Trophoblast cell (in vitro differentiated cells and primary cell): ENCODE data around the gene CNTN4.

Experiments
- DNase-seq, 2 donors: peaks; one replicate each; pipeline ENCODE4 v3.0.0-alpha.2; 2016
- H2AFZ ChIP-seq: 2 replicates; pipeline ENCODE4 v1.6.1; 2013; ENCODE audit warnings: low read length, moderate library complexity, mild to moderate bottlenecking; ENCODE audit not compliant: insufficient read depth, poor library complexity
- H2AK5ac ChIP-seq: 2 replicates; pipeline ENCODE4 v1.6.1; 2013; ENCODE audit warnings: mild to moderate bottlenecking, low read length
- H2BK120ac ChIP-seq: 2 replicates; pipeline ENCODE4 v1.6.1; 2013; ENCODE audit warnings: low read length, mild to moderate bottlenecking, moderate library complexity; ENCODE audit not compliant: insufficient read depth, poor library complexity
- H2BK12ac ChIP-seq: 2 replicates; pipeline ENCODE4 v1.6.1; 2013; ENCODE audit warnings: mild to moderate bottlenecking, low read length, moderate library complexity
- H2BK5ac ChIP-seq: 2 replicates; pipeline ENCODE4 v1.6.1; 2013; ENCODE audit warnings: low read length, low read depth, moderate library complexity, mild to moderate bottlenecking; ENCODE audit not compliant: poor library complexity
- H3K14ac ChIP-seq: 2 replicates; pipeline ENCODE4 v1.6.1; 2013; ENCODE audit warnings: mild to moderate bottlenecking, low read length
- H3K18ac ChIP-seq: 2 replicates; pipeline ENCODE4 v1.6.1; 2013; ENCODE audit warnings: mild to moderate bottlenecking, low read length
- H3K23ac ChIP-seq: 2 replicates; pipeline ENCODE4 v1.6.1; 2013; ENCODE audit warnings: low read length
- H3K27ac ChIP-seq: 2 replicates; pipeline ENCODE4 v1.5.1; 2013; ENCODE audit warnings: low read depth, mild to moderate bottlenecking, inconsistent platforms, low read length, moderate library complexity
- H3K27me3 ChIP-seq: 2 replicates; pipeline ENCODE4 v1.6.1; 2013; ENCODE audit warnings: inconsistent platforms, mild to moderate bottlenecking, low read length, moderate library complexity; ENCODE audit not compliant: insufficient read depth
- H3K36me3 ChIP-seq, 2 experiments: 1 replicate in 1 of 2; 2 replicates in 1 of 2; pipeline ENCODE4 v1.6.1; 2013; ENCODE audit warnings: low read length in 2 of 2, mild to moderate bottlenecking in 2 of 2, moderate library complexity in 1 of 2; ENCODE audit not compliant: insufficient read depth in 2 of 2, control insufficient read depth in 1 of 2
- H3K4ac ChIP-seq: 2 replicates; pipeline ENCODE4 v1.6.1; 2013; ENCODE audit warnings: low read depth, mild to moderate bottlenecking, low read length, moderate library complexity
- H3K4me1 ChIP-seq, 2 experiments: 1 replicate in 1 of 2; 2 replicates in 1 of 2; pipeline ENCODE4 v1.6.1; 2013; ENCODE audit warnings: low read length in 2 of 2, mild to moderate bottlenecking in 2 of 2, moderate library complexity in 1 of 2; ENCODE audit not compliant: insufficient read depth in 2 of 2, control insufficient read depth in 1 of 2
- H3K4me2 ChIP-seq: 2 replicates; pipeline ENCODE4 v1.6.1; 2013; ENCODE audit warnings: inconsistent platforms, mild to moderate bottlenecking, low read length, moderate library complexity
- H3K4me3 ChIP-seq: 2 replicates; pipeline ENCODE4 v1.5.1; 2013; ENCODE audit warnings: mild to moderate bottlenecking, low read depth, low read length, inconsistent platforms
- H3K79me1 ChIP-seq: one replicate; pipeline ENCODE4 v1.6.1; 2013; ENCODE audit warnings: low read length
- H3K79me2 ChIP-seq: 2 replicates; pipeline ENCODE4 v1.6.1; 2013; ENCODE audit warnings: low read length, mild to moderate bottlenecking; ENCODE audit not compliant: control insufficient read depth, insufficient read depth, poor library complexity
- H3K9ac ChIP-seq: 2 replicates; pipeline ENCODE4 v1.6.1; 2013; ENCODE audit warnings: mild to moderate bottlenecking, low read length
- H3K9me3 ChIP-seq: 2 replicates; pipeline ENCODE4 v1.6.1; 2013; ENCODE audit warnings: low read depth, mild to moderate bottlenecking, control low read depth, inconsistent platforms, low read length; ENCODE audit not compliant: insufficient read depth
- H4K12ac ChIP-seq: 2 replicates; pipeline ENCODE4 v1.6.1; 2013; ENCODE audit warnings: low read depth, mild to moderate bottlenecking, low read length, moderate library complexity
- H4K8ac ChIP-seq: 2 replicates; pipeline ENCODE4 v1.6.1; 2013; ENCODE audit warnings: low read depth, mild to moderate bottlenecking, low read length, moderate library complexity
- H4K91ac ChIP-seq: one replicate; pipeline ENCODE4 v1.6.1; 2013; ENCODE audit warnings: low read depth, mild to moderate bottlenecking, low read length, moderate library complexity
- WGBS: extraction: QIAGEN DNeasy Blood & Tissue Kit; methylation state at CpG from one replicate; pipeline ENCODE4 v1.1.7; 2013; ENCODE audit warnings: missing lambda C conversion rate; ENCODE audit not compliant: insufficient read length, insufficient coverage; ENCODE audit errors: extremely low coverage; 5-methylcytosine and 5-hydroxymethylcytosine counted together

CNTN4 gene

DNA sequence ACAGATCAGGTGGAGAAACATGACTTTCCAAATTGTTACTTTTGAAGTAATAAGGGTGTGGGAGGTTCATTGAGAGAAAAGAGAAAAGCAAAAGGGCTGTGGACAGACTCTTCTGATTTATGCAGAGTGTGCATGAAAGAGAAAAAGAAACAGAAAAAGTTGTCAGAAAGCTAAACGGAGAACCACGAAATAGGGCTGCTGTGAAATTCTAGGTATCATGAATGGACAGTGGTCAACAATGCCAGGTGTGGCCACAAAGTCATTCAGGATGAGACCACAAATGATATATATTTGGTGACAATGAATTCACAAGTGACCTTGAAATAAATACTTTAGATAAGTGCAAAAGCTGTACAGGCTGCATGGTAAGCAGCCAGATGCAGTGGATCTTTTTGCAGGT lies 841.4 kb downstream of the CNTN4 start:
- no peak overlapping the region for H2AK5ac ChIP-seq

GRCh38 chr3:2944628-2945027 lies 846.0 kb downstream of the CNTN4 start:
- Histone ChIP-seq H2BK120ac (no peak overlapping the region), H4K12ac (no peak overlapping the region), H3K4me1 (no peaks in the 10 kb centered on the region), H3K9me3 (no peaks in the 10 kb centered on the region), H3K9ac (peak overlapping the region; percentile 13), H2AFZ (no peak overlapping the region), H3K4ac (no peak overlapping the region), H4K8ac (no peak overlapping the region), H3K4me3 (no peak overlapping the region), H2BK5ac (no peak overlapping the region), H3K14ac (no peak overlapping the region), H3K36me3 (no peaks in the 10 kb centered on the region), H2BK12ac (no peak overlapping the region), H2AK5ac (no peak overlapping the region), H3K23ac (no peak overlapping the region), H3K27me3 (no peaks in the 10 kb centered on the region), H3K79me2 (no peaks in the 10 kb centered on the region), H3K79me1 (no peaks in the 10 kb centered on the region), H3K4me2 (no peak overlapping the region), H3K27ac (no peak overlapping the region), H4K91ac (no peak overlapping the region), H3K18ac (no peak overlapping the region)
- WGBS, result no CpG with 5 or more reads among the region's 1 CpG
- no peak for DNase-seq

More for the DNA sequence above, 841.4 kb downstream of the CNTN4 start:
- Histone ChIP-seq H3K14ac (no peak overlapping the region), H3K36me3 (no peaks in the 10 kb centered on the region), H3K23ac (no peak overlapping the region), H2BK120ac (no peak overlapping the region), H3K79me1 (no peaks in the 10 kb centered on the region), H3K27me3 (no peaks in the 10 kb centered on the region), H2AFZ (no peak overlapping the region), H3K27ac (no peak overlapping the region), H4K8ac (no peak overlapping the region), H3K79me2 (no peaks in the 10 kb centered on the region), H3K4ac (no peak overlapping the region), H4K12ac (no peak overlapping the region), H3K9me3 (no peaks in the 10 kb centered on the region), H3K4me3 (no peak overlapping the region), H3K9ac (no peak overlapping the region), H4K91ac (no peak overlapping the region), H2BK5ac (no peak overlapping the region), H3K18ac (no peak overlapping the region), H3K4me2 (no peak overlapping the region), H3K4me1 (no peaks in the 10 kb centered on the region), H2BK12ac (no peak overlapping the region)
- DNase-seq, result no peak
- no CpG with 5 or more reads among the region's 2 CpGs for WGBS

DNA sequence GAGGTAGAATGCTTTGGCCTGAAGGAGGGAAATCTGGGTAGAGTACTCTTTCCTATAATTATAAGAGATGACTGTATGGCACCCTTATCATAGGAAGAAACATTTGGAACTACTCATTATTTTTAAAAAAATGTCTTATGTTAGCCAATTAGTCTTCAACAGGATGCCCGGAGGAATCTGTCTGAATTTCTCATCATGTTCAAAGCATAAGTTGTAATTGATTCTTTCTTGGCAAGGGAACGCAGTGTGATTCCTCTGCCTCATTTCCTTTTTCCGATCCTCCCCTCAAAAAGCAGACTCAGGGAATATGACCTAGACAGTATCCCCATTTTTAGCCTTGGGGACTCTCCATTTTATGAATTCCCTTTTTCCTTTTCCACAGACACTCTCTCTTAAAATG lies 846.5 kb downstream of the CNTN4 start:
- H4K12ac ChIP-seq, result no peak overlapping the region
- no peaks in the 10 kb centered on the region for H3K9me3 ChIP-seq
- H2BK120ac ChIP-seq, result no peak overlapping the region
- H3K4me1 ChIP-seq, result peaks cover 0 to 2% of the 10 kb centered on the region in 2 experiments
- H3K36me3 ChIP-seq, result no peaks in the 10 kb centered on the region
- no peak overlapping the region for H3K9ac ChIP-seq
- H2BK12ac ChIP-seq, result no peak overlapping the region
- no peaks in the 10 kb centered on the region for H3K79me2 ChIP-seq
- no peaks in the 10 kb centered on the region for H3K79me1 ChIP-seq
- H2AFZ ChIP-seq, result no peak overlapping the region
- H2AK5ac ChIP-seq, result no peak overlapping the region
- H3K23ac ChIP-seq, result no peak overlapping the region
- H3K4me2 ChIP-seq, result no peak overlapping the region
- WGBS, result no CpG with 5 or more reads among the region's 3 CpGs
- no peak overlapping the region for H4K8ac ChIP-seq
- H4K91ac ChIP-seq, result no peak overlapping the region
- no peaks in the 10 kb centered on the region for H3K27me3 ChIP-seq
- no peak overlapping the region for H2BK5ac ChIP-seq
- H3K18ac ChIP-seq, result no peak overlapping the region
- H3K14ac ChIP-seq, result no peak overlapping the region
- DNase-seq, result no peak
- no peak overlapping the region for H3K27ac ChIP-seq
- H3K4me3 ChIP-seq, result no peak overlapping the region
- H3K4ac ChIP-seq, result no peak overlapping the region

DNA sequence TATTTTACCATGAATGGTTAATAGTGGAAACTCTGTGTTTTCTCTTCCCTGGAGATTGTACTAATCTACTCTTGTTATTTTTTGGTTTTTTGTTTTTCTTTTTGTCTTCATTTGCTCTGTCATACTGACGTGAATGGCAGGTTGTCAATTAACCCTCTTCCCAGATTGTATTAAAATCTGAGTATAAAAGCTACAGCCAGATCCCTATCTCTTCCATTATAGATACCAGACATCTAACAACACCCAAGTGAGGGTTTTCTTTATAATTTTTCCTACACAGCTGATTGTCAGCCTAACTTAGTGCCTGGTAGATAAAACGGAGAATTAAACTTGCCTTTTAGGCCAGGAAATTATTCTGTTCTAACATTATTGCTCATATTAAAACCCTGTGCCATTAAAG lies 848.9 kb downstream of the CNTN4 start:
- Histone ChIP-seq H4K12ac (no peak overlapping the region), H2BK12ac (no peak overlapping the region), H4K91ac (no peak overlapping the region), H3K36me3 (no peaks in the 10 kb centered on the region), H3K4me3 (no peak overlapping the region), H3K4me2 (no peak overlapping the region), H3K9ac (no peak overlapping the region), H3K27me3 (no peaks in the 10 kb centered on the region), H2BK5ac (no peak overlapping the region), H3K79me2 (no peaks in the 10 kb centered on the region), H2AK5ac (no peak overlapping the region), H3K4me1 (peaks cover 0 to 2% of the 10 kb centered on the region in 2 experiments), H3K27ac (no peak overlapping the region), H3K18ac (no peak overlapping the region), H3K79me1 (no peaks in the 10 kb centered on the region), H2BK120ac (no peak overlapping the region), H3K4ac (no peak overlapping the region), H3K9me3 (no peaks in the 10 kb centered on the region), H2AFZ (no peak overlapping the region), H3K14ac (no peak overlapping the region), H3K23ac (no peak overlapping the region), H4K8ac (no peak overlapping the region)
- no peak for DNase-seq
- no CpG with 5 or more reads among the region's 2 CpGs for WGBS
